GM23338 (cell line): ENCODE measurements around the gene DUS3L. TPM values are rescaled to one million over a fixed set of nuclear protein-coding genes. Genes with fewer than 3 reads are reported as not detected.

ENCODE experiments used
- ATAC-seq: fragments of 200-7000 bp; cut with Tn5 transposase; 3 replicates; pipeline ENCODE4 v1.9.1; 2020
- DNase-seq: peaks from one replicate; pipeline ENCODE4 v3.0.0-alpha.2; 2015; ENCODE audit warnings: low spot score
- H2AFZ ChIP-seq: fragments of 200-600 bp; sonication (generic); 2 replicates; pipeline ENCODE4 v1.8.0; 2016; ENCODE audit warnings: antibody characterized with exemption, mild to moderate bottlenecking, moderate library complexity
- H3F3A ChIP-seq: fragments of 200-600 bp; sonication (generic); replicated peaks from 2 replicates; pipeline ENCODE4 v1.8.0; 2017; ENCODE audit warnings: antibody characterized with exemption, mixed run types, low read depth
- H3K27ac ChIP-seq: fragments of 200-600 bp; sonication (generic); 2 replicates; pipeline ENCODE4 v1.6.1; 2016; ENCODE audit warnings: low read depth
- H3K27me3 ChIP-seq: fragments of 200-600 bp; sonication (generic); 2 replicates; pipeline ENCODE4 v1.8.0; 2016; ENCODE audit warnings: mild to moderate bottlenecking, mixed run types, moderate library complexity; ENCODE audit not compliant: insufficient read depth
- H3K36me3 ChIP-seq: fragments of 200-600 bp; sonication (generic); 2 replicates; pipeline ENCODE4 v1.8.0; 2016; ENCODE audit warnings: mild to moderate bottlenecking; ENCODE audit not compliant: insufficient read depth
- H3K4me1 ChIP-seq: fragments of 200-600 bp; sonication (generic); 2 replicates; pipeline ENCODE4 v1.8.0; 2016; ENCODE audit warnings: mild to moderate bottlenecking, moderate library complexity; ENCODE audit not compliant: insufficient read depth
- H3K4me2 ChIP-seq: fragments of 200-600 bp; sonication (generic); 2 replicates; pipeline ENCODE4 v1.7.1; 2017; ENCODE audit warnings: mixed run types
- H3K4me3 ChIP-seq: fragments of 200-600 bp; sonication (generic); 2 replicates; pipeline ENCODE4 v1.6.1; 2016; ENCODE audit warnings: mixed run types
- H3K79me2 ChIP-seq: fragments of 200-600 bp; sonication (generic); replicated peaks from 2 replicates; pipeline ENCODE4 v1.8.0; 2017; ENCODE audit warnings: mild to moderate bottlenecking; ENCODE audit not compliant: insufficient read depth
- H3K9me2 ChIP-seq: fragments of 200-600 bp; sonication (generic); 2 replicates; pipeline ENCODE4 v1.8.0; 2017; ENCODE audit not compliant: insufficient read depth
- H4K20me1 ChIP-seq: fragments of 200-600 bp; sonication (generic); replicated peaks from 2 replicates; pipeline ENCODE4 v1.8.0; 2017; ENCODE audit warnings: mild to moderate bottlenecking; ENCODE audit not compliant: insufficient read depth
- H3K27ac Mint-ChIP-seq: 2 replicates; pipeline ENCODE4 v1.8.0; 2020; ENCODE audit warnings: inconsistent platforms, mild to moderate bottlenecking, moderate library complexity, mixed read lengths
- H3K27me3 Mint-ChIP-seq: 3 replicates; pipeline ENCODE4 v1.8.0; 2022; ENCODE audit warnings: low read depth, mild to moderate bottlenecking, moderate library complexity, mixed read lengths, inconsistent platforms; ENCODE audit not compliant: insufficient read depth, poor library complexity
- H3K36me3 Mint-ChIP-seq: 3 replicates; pipeline ENCODE4 v1.8.0; 2021; ENCODE audit warnings: low read depth, mild to moderate bottlenecking, inconsistent platforms, moderate library complexity, mixed read lengths
- H3K4me1 Mint-ChIP-seq: 3 replicates; pipeline ENCODE4 v1.8.0; 2020; ENCODE audit warnings: mild to moderate bottlenecking, inconsistent platforms, mixed read lengths
- H3K4me3 Mint-ChIP-seq: 3 replicates; pipeline ENCODE4 v1.8.0; 2021; ENCODE audit warnings: moderate library complexity, mild to moderate bottlenecking, inconsistent platforms, mixed read lengths
- H3K9me3 Mint-ChIP-seq: 3 replicates; pipeline ENCODE4 v1.8.0; 2020; ENCODE audit warnings: moderate library complexity, mild to moderate bottlenecking, inconsistent platforms, mixed read lengths
- CREB1 ChIP-seq: fragments of 250-450 bp; sonication (Bioruptor Pico); IDR thresholded peaks from 2 replicates; pipeline ENCODE4 v1.5.0; 2020; ENCODE audit warnings: low read depth, mild to moderate bottlenecking, moderate library complexity
- EZH2 ChIP-seq: fragments of 200-600 bp; sonication (generic); IDR thresholded peaks from one replicate; pipeline ENCODE4 v1.8.0; 2017; ENCODE audit warnings: antibody characterized with exemption, mild to moderate bottlenecking, low read depth; ENCODE audit not compliant: unreplicated experiment
- EZH2phosphoT487 ChIP-seq: fragments of 200-600 bp; sonication (generic); IDR thresholded peaks from one replicate; pipeline ENCODE4 v1.8.1; 2018; ENCODE audit warnings: antibody characterized with exemption; ENCODE audit not compliant: unreplicated experiment
- JUNB ChIP-seq: IDR thresholded peaks from one replicate; pipeline ENCODE4 v1.6.1; 2016; ENCODE audit warnings: antibody characterized with exemption; ENCODE audit not compliant: unreplicated experiment
- NANOG ChIP-seq: IDR thresholded peaks from 2 replicates; pipeline ENCODE4 v1.6.1; 2016; ENCODE audit warnings: antibody characterized with exemption, borderline replicate concordance
- STAT1 ChIP-seq: IDR thresholded peaks from one replicate; pipeline ENCODE4 v1.6.1; 2016; ENCODE audit warnings: antibody characterized with exemption; ENCODE audit not compliant: unreplicated experiment
- ZNF114 ChIP-seq: fragments of 250-450 bp; sonication (Bioruptor Pico); IDR thresholded peaks from 2 replicates; pipeline ENCODE4 v1.5.0; 2020; ENCODE audit warnings: mild to moderate bottlenecking, moderate library complexity
- ZNF331 ChIP-seq: fragments of 250-450 bp; sonication (Bioruptor Pico); IDR thresholded peaks from 2 replicates; pipeline ENCODE4 v1.5.0; 2020; ENCODE audit warnings: low read depth, mild to moderate bottlenecking, moderate library complexity
- polyA plus RNA-seq: library from polyadenylated mRNA; unstranded; fragments of >200 nt; fragmentation: Nextera tagmentation; extraction: Ambion mirVana; gene quantifications from 2 replicates; pipeline ENCODE4 v1.2.1, GENCODE V29; 2016
- total RNA-seq: library from RNA; depleted of rRNA; stranded (reverse); fragments of >200 nt; shearing (Covaris generic); gene quantifications from 2 replicates; pipeline ENCODE4 v1.2.3, GENCODE V29; 2014
- TF ChIP-seq, protein P1 (sequence below): IDR thresholded peaks from 2 replicates; pipeline ENCODE4 v1.6.1; 2016; ENCODE audit warnings: antibody characterized with exemption
- TF ChIP-seq, protein P2 (sequence below): IDR thresholded peaks from one replicate; pipeline ENCODE4 v1.6.1; 2018; ENCODE audit warnings: antibody characterized with exemption; ENCODE audit not compliant: unreplicated experiment

The DUS3L gene
- total and polyA plus RNA-seq, 2 experiments from 2014 or later, result 26.2 to 53.0 TPM

DNA sequence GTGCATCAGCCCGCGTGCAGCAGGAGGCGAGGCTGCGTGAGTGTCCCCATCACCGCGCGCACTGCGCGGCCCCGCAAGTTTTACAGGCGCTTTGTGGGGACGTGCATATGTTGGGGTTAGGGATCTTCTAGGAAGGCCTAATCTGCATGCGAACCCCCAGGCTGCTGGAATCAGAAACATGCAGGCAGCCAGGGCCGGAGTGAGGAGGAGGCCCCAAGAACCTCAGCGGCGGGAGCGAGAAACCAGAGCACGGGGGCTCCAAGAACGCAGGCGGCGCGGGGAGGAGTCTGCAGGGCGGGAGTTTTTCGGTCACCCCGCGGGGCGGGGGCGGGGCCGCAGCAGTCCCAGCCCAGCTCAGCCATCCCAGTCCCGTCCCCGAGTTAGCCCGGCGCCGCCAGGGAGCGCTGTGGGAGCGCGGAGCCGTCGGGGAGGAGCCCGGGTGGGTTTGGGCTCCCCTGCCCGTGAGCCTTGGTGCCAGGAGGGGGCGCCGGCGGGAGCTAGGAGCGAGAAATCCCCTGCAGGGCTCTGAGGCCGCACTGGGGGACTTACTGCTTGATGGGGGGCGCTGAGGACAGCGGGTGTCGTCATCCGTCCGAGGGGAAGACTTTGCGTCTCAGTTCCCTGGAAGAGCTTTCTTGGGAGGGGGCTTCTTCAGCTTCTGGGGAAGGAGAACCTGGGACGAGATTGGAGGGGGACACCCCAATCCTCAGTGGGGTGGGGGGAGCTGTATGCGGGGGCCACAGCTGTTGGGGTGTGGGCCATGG lies 13.0 kb upstream of the DUS3L start (continued):
- TF ChIP-seq ZNF114 (CRISPR knock-in tag) (no peak), EZH2 (no peak)
- TF ChIP-seq, protein P1, sequence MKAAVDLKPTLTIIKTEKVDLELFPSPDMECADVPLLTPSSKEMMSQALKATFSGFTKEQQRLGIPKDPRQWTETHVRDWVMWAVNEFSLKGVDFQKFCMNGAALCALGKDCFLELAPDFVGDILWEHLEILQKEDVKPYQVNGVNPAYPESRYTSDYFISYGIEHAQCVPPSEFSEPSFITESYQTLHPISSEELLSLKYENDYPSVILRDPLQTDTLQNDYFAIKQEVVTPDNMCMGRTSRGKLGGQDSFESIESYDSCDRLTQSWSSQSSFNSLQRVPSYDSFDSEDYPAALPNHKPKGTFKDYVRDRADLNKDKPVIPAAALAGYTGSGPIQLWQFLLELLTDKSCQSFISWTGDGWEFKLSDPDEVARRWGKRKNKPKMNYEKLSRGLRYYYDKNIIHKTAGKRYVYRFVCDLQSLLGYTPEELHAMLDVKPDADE, result no peak; the same call in 1 of the 2 replicates
- TF ChIP-seq, protein P2, sequence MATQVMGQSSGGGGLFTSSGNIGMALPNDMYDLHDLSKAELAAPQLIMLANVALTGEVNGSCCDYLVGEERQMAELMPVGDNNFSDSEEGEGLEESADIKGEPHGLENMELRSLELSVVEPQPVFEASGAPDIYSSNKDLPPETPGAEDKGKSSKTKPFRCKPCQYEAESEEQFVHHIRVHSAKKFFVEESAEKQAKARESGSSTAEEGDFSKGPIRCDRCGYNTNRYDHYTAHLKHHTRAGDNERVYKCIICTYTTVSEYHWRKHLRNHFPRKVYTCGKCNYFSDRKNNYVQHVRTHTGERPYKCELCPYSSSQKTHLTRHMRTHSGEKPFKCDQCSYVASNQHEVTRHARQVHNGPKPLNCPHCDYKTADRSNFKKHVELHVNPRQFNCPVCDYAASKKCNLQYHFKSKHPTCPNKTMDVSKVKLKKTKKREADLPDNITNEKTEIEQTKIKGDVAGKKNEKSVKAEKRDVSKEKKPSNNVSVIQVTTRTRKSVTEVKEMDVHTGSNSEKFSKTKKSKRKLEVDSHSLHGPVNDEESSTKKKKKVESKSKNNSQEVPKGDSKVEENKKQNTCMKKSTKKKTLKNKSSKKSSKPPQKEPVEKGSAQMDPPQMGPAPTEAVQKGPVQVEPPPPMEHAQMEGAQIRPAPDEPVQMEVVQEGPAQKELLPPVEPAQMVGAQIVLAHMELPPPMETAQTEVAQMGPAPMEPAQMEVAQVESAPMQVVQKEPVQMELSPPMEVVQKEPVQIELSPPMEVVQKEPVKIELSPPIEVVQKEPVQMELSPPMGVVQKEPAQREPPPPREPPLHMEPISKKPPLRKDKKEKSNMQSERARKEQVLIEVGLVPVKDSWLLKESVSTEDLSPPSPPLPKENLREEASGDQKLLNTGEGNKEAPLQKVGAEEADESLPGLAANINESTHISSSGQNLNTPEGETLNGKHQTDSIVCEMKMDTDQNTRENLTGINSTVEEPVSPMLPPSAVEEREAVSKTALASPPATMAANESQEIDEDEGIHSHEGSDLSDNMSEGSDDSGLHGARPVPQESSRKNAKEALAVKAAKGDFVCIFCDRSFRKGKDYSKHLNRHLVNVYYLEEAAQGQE, result no peak

DNA sequence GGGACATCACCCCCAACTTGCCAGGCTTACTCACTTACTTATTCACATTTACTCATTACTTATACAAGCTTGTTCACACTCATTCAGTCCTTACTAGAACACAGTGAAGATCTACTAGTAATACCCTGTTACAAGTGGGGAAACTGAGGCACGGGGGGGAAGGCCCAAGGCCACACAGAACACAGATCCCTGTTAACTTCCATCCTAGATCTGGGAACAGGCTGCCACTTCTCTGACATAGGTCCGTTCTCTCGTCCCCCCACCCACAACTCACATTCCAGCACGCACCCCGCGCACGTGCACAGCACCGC lies 12.4 kb upstream of the DUS3L start:
- H3K4me1 ChIP-seq, result peaks cover 6% of the 10 kb centered on the region; the same call in 1 of the 2 replicates
- Mint-ChIP-seq H3K4me1 (peaks cover 23% of the 10 kb centered on the region), H3K36me3 (peaks cover 2% of the 10 kb centered on the region; the same call in 2 of the 3 replicates), H3K27me3 (peaks cover 44% of the 10 kb centered on the region), H3K9me3 (peaks cover 3% of the 10 kb centered on the region; the same call in 2 of the 3 replicates), H3K4me3 (peak overlapping the region; percentile 63), H3K27ac (no peak overlapping the region)
- H3K4me2 ChIP-seq, result peak overlapping the region; percentile 77
- ATAC-seq (no peak), DNase-seq (no peak)
- H3K36me3 ChIP-seq, result no peaks in the 10 kb centered on the region
- no peak overlapping the region for H3K27ac ChIP-seq
- no peaks in the 10 kb centered on the region for H3K79me2 ChIP-seq
- H2AFZ ChIP-seq, result peak overlapping the region; percentile 94
- H3K9me2 ChIP-seq, result peaks cover 5% of the 10 kb centered on the region; the same call in 1 of the 2 replicates
- H4K20me1 ChIP-seq, result no peaks in the 10 kb centered on the region; the same call in 1 of the 2 replicates
- H3F3A ChIP-seq, result no peaks in the 10 kb centered on the region
- H3K4me3 ChIP-seq, result peak overlapping the region; percentile 54
- H3K27me3 ChIP-seq, result peaks cover 15% of the 10 kb centered on the region
- TF ChIP-seq, protein P2, result no peak
- TF ChIP-seq CREB1 (CRISPR knock-in tag) (no peak), NANOG (no peak), STAT1 (no peak), ZNF331 (no peak), JUNB (no peak), EZH2phosphoT487 (no peak)
